Neuronal stem cell (in vitro differentiated cells): Measurements from ENCODE around the gene ASS1.

Experiments
- DNase-seq: peaks from one replicate; pipeline ENCODE4 v3.0.0-alpha.2; 2013; ENCODE audit warnings: low spot score
- H2AFZ ChIP-seq: one replicate; pipeline ENCODE4 v1.6.1; 2013; ENCODE audit warnings: mild to moderate bottlenecking, low read length, inconsistent platforms
- H2AK5ac ChIP-seq: 2 replicates; pipeline ENCODE4 v1.6.1; 2013; ENCODE audit warnings: low read depth, mild to moderate bottlenecking, inconsistent platforms, low read length, moderate library complexity, mixed read lengths
- H2BK120ac ChIP-seq: 2 replicates; pipeline ENCODE4 v1.6.1; 2013; ENCODE audit warnings: low read depth, mild to moderate bottlenecking, inconsistent platforms, low read length, moderate library complexity, mixed read lengths
- H2BK12ac ChIP-seq: one replicate; pipeline ENCODE4 v1.6.1; 2013; ENCODE audit warnings: low read length, inconsistent platforms
- H2BK15ac ChIP-seq: 2 replicates; pipeline ENCODE4 v1.6.1; 2013; ENCODE audit warnings: mild to moderate bottlenecking, low read length, inconsistent platforms, mixed read lengths
- H2BK5ac ChIP-seq: one replicate; pipeline ENCODE4 v1.6.1; 2013; ENCODE audit warnings: inconsistent platforms, mild to moderate bottlenecking, low read length, moderate library complexity
- H3K14ac ChIP-seq: one replicate; pipeline ENCODE4 v1.6.1; 2013; ENCODE audit warnings: low read length, inconsistent platforms
- H3K18ac ChIP-seq: 2 replicates; pipeline ENCODE4 v1.6.1; 2013; ENCODE audit warnings: low read length, inconsistent platforms
- H3K23ac ChIP-seq: 2 replicates; pipeline ENCODE4 v1.6.1; 2013; ENCODE audit warnings: low read depth, mild to moderate bottlenecking, mixed read lengths, low read length, inconsistent platforms; ENCODE audit not compliant: poor library complexity
- H3K27ac ChIP-seq: replicated peaks from 3 replicates; pipeline ENCODE4 v1.5.1; 2013; ENCODE audit warnings: low read length, inconsistent platforms
- H3K27me3 ChIP-seq, 3 experiments: 2 replicates each; pipeline ENCODE4 v1.6.1; 2013; ENCODE audit warnings: low read length in 3 of 3, mild to moderate bottlenecking in 2 of 3, inconsistent platforms in 1 of 3, low read depth in 1 of 3, mixed read lengths in 1 of 3, moderate library complexity in 1 of 3; ENCODE audit not compliant: control insufficient read depth in 3 of 3, insufficient read depth in 3 of 3
- H3K36me3 ChIP-seq, 2 donors: replicated peaks in 1 of 2; 2 replicates each; pipeline ENCODE4 v1.6.1; 2013; ENCODE audit warnings: low read length in 2 of 2; ENCODE audit not compliant: control insufficient read depth in 2 of 2, insufficient read depth in 2 of 2
- H3K4ac ChIP-seq: 2 replicates; pipeline ENCODE4 v1.6.1; 2013; ENCODE audit warnings: inconsistent platforms, mild to moderate bottlenecking, low read length, moderate library complexity
- H3K4me1 ChIP-seq, 2 donors: 1 replicate in 1 of 2; 2 replicates in 1 of 2; pipeline ENCODE4 v1.6.1; 2013; ENCODE audit warnings: low read length in 2 of 2, low read depth in 1 of 2; ENCODE audit not compliant: control insufficient read depth in 2 of 2, insufficient read depth in 1 of 2
- H3K4me2 ChIP-seq: one replicate; pipeline ENCODE4 v1.6.1; 2013; ENCODE audit warnings: mild to moderate bottlenecking, low read length, inconsistent platforms; ENCODE audit not compliant: insufficient read depth, poor library complexity, severe bottlenecking
- H3K4me3 ChIP-seq, 2 donors: 2 replicates each; pipeline ENCODE4 v1.5.1; 2013; ENCODE audit warnings: low read length in 2 of 2, mild to moderate bottlenecking in 2 of 2, inconsistent platforms in 1 of 2, moderate library complexity in 1 of 2
- H3K79me1 ChIP-seq: one replicate; pipeline ENCODE4 v1.6.1; 2013; ENCODE audit warnings: low read depth, mild to moderate bottlenecking, inconsistent platforms, low read length, moderate library complexity
- H3K9ac ChIP-seq: one replicate; pipeline ENCODE4 v1.6.1; 2013; ENCODE audit warnings: mild to moderate bottlenecking, low read depth, low read length, inconsistent platforms; ENCODE audit not compliant: poor library complexity
- H3K9me3 ChIP-seq, 2 donors: replicated peaks in 1 of 2; 2 replicates each; pipeline versions ENCODE3 to v1.6.1; 2013; ENCODE audit warnings: low read length in 2 of 2, mild to moderate bottlenecking in 2 of 2, inconsistent platforms in 1 of 2, low read depth in 1 of 2, mixed read lengths in 1 of 2, moderate library complexity in 1 of 2; ENCODE audit not compliant: control insufficient read depth in 2 of 2, insufficient read depth in 1 of 2
- H4K8ac ChIP-seq: one replicate; pipeline ENCODE4 v1.6.1; 2013; ENCODE audit warnings: low read depth, mild to moderate bottlenecking, inconsistent platforms, low read length, moderate library complexity
- H4K91ac ChIP-seq: one replicate; pipeline ENCODE4 v1.6.1; 2013; ENCODE audit warnings: low read length, low read depth, mild to moderate bottlenecking, inconsistent platforms; ENCODE audit not compliant: poor library complexity
- WGBS, 2 donors: extraction: QIAGEN DNeasy Blood & Tissue Kit; methylation state at CpG; one replicate each; pipeline ENCODE4 v1.1.7; 2013; ENCODE audit warnings: missing lambda C conversion rate in 2 of 2, mixed read lengths in 1 of 2; ENCODE audit not compliant: insufficient read length in 2 of 2, insufficient replicate concordance in 1 of 2; ENCODE audit errors: extremely low coverage in 2 of 2; 5-methylcytosine and 5-hydroxymethylcytosine counted together

ASS1 gene

DNA sequence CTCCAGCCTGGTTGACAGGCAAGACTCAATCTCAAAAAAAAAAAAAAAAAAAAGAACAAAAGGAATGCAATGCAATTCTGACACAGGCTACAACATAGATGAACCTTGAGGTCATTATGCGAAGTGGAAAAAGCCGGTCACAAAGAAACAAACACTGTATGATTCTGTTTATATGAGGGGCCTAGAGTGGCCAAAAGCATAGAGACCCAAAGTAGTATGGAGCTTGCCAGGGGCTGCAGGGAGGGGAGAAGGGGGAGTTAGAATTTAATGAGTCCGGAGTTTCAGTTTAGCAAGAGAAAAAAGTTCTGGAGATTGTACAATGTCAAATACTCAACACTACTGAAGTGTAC, 33.2 kb upstream of the ASS1 start:
- H3K23ac ChIP-seq = no peak overlapping the region
- H4K8ac ChIP-seq = no peak overlapping the region
- no CpG with 5 or more reads among the region's 3 CpGs for WGBS, 2 donors
- no peak overlapping the region for H2BK5ac ChIP-seq
- H3K79me1 ChIP-seq = no peaks in the 10 kb centered on the region
- H2AFZ ChIP-seq = no peak overlapping the region
- H3K9ac ChIP-seq = no peak overlapping the region
- DNase-seq = no peak
- H3K4me2 ChIP-seq = no peak overlapping the region
- no peak overlapping the region for H3K4ac ChIP-seq
- H4K91ac ChIP-seq = no peak overlapping the region
- no peaks in the 10 kb centered on the region for H3K36me3 ChIP-seq
- H3K27me3 ChIP-seq = peaks cover 0 to 4% (median 0%) of the 10 kb centered on the region in 3 experiments
- H3K4me3 ChIP-seq = no peak overlapping the region
- no peaks in the 10 kb centered on the region for H3K9me3 ChIP-seq
- H2BK15ac ChIP-seq = no peak overlapping the region
- no peak overlapping the region for H3K14ac ChIP-seq
- H2BK12ac ChIP-seq = no peak overlapping the region
- H2BK120ac ChIP-seq = no peak overlapping the region
- H3K27ac ChIP-seq = no peak overlapping the region
- no peaks in the 10 kb centered on the region for H3K4me1 ChIP-seq
- no peak overlapping the region for H3K18ac ChIP-seq
- no peak overlapping the region for H2AK5ac ChIP-seq

DNA sequence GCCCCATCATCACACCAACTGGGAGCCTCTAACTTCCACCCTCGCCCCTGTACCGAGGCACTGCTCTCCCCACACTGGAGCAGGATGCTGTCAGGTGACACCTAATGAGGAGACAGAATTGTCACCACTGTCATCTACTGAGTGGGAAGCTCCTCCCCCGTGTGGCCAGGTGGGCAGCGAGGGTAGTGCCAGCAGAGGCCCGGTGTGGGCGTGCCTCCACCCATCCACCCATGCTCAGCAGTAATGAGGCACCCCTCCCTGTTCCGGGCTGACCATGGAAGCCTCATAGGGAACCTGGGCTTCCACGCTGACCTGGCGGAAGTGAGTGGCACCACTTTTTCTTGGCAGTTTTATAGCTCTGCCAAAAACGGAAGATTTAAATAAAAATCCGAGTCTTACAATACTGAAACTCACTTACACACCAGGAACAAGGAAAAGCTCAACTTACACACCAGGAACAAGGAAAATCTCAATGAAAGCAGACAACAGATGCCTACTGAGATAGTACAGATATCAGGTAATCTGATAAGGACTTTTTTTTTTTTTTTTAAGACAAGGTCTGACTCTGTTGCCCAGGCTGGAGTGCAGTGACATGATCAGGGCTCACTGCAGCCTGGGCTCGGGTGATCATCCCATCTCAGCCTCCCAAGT, 30.6 kb upstream of the ASS1 start:
- WGBS, 2 donors = no CpG with 5 or more reads among the region's 12 CpGs
- H2BK5ac ChIP-seq = no peak overlapping the region
- no peak for DNase-seq
- no peak overlapping the region for H3K4ac ChIP-seq
- H3K4me3 ChIP-seq = no peak overlapping the region
- H2BK12ac ChIP-seq = no peak overlapping the region
- H3K18ac ChIP-seq = peak overlapping the region; percentile 4
- no peak overlapping the region for H3K9ac ChIP-seq
- H3K79me1 ChIP-seq = no peaks in the 10 kb centered on the region
- H2BK120ac ChIP-seq = no peak overlapping the region
- peaks cover 0 to 2% of the 10 kb centered on the region in 2 donors for H3K9me3 ChIP-seq
- no peak overlapping the region for H4K8ac ChIP-seq
- no peaks in the 10 kb centered on the region for H3K36me3 ChIP-seq
- H2AFZ ChIP-seq = no peak overlapping the region
- no peak overlapping the region for H4K91ac ChIP-seq
- no peak overlapping the region for H3K4me2 ChIP-seq
- no peak overlapping the region for H3K14ac ChIP-seq
- no peak overlapping the region for H3K23ac ChIP-seq
- peaks cover 0 to 5% (median 0%) of the 10 kb centered on the region in 3 experiments for H3K27me3 ChIP-seq
- peak overlapping the region; percentile 2 for H2AK5ac ChIP-seq
- no peak overlapping the region for H2BK15ac ChIP-seq
- H3K27ac ChIP-seq = no peak overlapping the region
- no peaks in the 10 kb centered on the region for H3K4me1 ChIP-seq

DNA sequence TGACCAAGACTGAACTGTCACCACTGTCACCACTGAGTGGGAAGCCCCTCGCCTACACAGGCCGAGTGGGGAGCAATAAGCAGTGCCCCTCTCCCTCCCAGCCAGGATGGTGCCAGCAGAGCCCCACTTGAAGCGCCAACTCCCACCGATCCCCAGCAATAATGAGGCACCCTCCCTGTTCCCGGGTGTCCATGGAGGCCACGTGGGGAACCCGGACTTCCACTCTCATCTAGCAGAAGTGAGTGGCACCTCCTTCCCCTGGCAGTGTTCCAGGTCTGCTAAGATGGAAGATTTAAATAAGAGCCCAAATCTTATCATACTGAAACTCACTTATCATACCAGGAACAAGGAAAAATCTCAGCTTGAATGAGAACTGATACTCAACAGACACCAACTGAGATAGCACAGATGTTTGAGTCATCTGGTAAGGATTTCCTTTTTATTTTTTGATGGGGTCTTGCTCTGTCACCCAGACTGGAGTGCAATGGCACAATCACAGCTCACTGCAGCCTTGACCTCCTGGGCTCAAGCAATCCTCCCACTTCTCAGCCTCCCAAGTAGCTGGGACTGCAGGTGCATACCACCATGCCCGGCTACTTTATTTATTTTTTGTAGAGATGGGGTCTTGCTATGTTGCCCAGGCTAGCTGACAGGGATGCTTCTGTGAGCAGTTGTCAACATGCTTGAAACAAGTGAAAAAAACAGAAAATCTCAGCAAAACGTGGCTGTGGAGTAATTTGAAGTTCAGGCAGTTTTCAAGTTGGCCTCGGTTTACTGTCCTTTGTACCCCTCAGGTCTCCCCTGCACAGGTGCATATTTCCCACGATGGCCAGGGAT, 29.6 kb upstream of the ASS1 start:
- Histone ChIP-seq H2BK120ac (no peak overlapping the region), H2AFZ (no peak overlapping the region), H3K4me2 (no peak overlapping the region), H3K18ac (peak overlapping the region; percentile 80), H3K4me3 (peak overlapping the region in 1 of 2 donors; percentile 45), H3K79me1 (no peaks in the 10 kb centered on the region), H2BK5ac (no peak overlapping the region), H3K4me1 (no peaks in the 10 kb centered on the region), H4K8ac (no peak overlapping the region), H4K91ac (no peak overlapping the region), H2AK5ac (no peak overlapping the region), H3K27ac (no peak overlapping the region), H2BK15ac (no peak overlapping the region), H3K14ac (peak overlapping the region; percentile 17), H3K9ac (no peak overlapping the region), H3K4ac (no peak overlapping the region), H3K9me3 (peaks cover 0 to 6% of the 10 kb centered on the region in 2 donors), H3K36me3 (no peaks in the 10 kb centered on the region), H3K23ac (no peak overlapping the region), H3K27me3 (peaks cover 0 to 5% (median 0%) of the 10 kb centered on the region in 3 experiments), H2BK12ac (no peak overlapping the region)
- no CpG with 5 or more reads among the region's 11 CpGs for WGBS, 2 donors
- DNase-seq = no peak

DNA sequence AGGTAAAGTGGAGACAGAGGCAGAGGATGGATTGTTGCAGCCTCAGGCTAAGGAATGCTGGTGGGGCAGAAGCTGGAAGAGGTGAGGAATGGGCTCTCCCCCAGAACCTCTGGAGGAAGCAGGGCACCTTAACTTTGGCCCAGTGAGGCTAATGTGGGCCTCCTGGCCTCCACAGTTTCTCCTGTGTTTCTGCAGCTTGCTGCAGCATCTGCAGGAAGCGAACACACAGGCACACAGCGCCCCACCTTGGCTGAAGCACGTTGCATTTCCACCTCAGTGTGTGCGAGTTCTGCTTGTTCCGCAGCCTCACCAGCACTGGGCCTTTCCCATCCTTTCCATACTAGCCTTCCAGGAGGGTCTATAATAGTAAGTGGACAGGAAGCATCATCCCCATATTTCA, 27.2 kb upstream of the ASS1 start:
- Histone ChIP-seq H3K27me3 (peaks cover 0 to 27% (median 0%) of the 10 kb centered on the region in 3 experiments), H3K4me1 (peaks cover 0 to 2% of the 10 kb centered on the region in 2 donors), H3K9ac (no peak overlapping the region), H4K8ac (no peak overlapping the region), H3K4me3 (no peak overlapping the region), H3K79me1 (no peaks in the 10 kb centered on the region), H3K18ac (peak overlapping the region; percentile 5), H2BK12ac (no peak overlapping the region), H2BK5ac (no peak overlapping the region), H3K36me3 (no peaks in the 10 kb centered on the region), H3K14ac (no peak overlapping the region), H3K27ac (no peak overlapping the region), H3K4ac (no peak overlapping the region), H2AFZ (no peak overlapping the region), H3K23ac (no peak overlapping the region), H2BK120ac (no peak overlapping the region), H3K4me2 (no peak overlapping the region), H4K91ac (no peak overlapping the region), H3K9me3 (peaks cover 0 to 6% of the 10 kb centered on the region in 2 donors), H2BK15ac (no peak overlapping the region), H2AK5ac (no peak overlapping the region)
- no peak for DNase-seq
- no CpG with 5 or more reads among the region's 5 CpGs for WGBS, 2 donors
